SK-N-SH treated with all-trans-retinoic acid at 6 μM for 48 hours (cell line): ENCODE data around the gene PRKG1.

Source experiments
- ARNTL ChIP-seq: fragments of 450-650 bp; formaldehyde crosslinking; IDR thresholded peaks from 2 replicates; pipeline ENCODE4 v1.5.0; 2020; ENCODE audit warnings: low read depth, mild to moderate bottlenecking, moderate library complexity, borderline replicate concordance
- BACH2 ChIP-seq: fragments of 250-450 bp; sonication (Bioruptor Pico); IDR thresholded peaks from 2 replicates; pipeline ENCODE4 v1.9.0; 2021; ENCODE audit warnings: mild to moderate bottlenecking, borderline replicate concordance
- ESRRG ChIP-seq: fragments of 250-450 bp; sonication (Bioruptor Pico); IDR thresholded peaks from 2 replicates; pipeline ENCODE4 v1.6.1; 2021; ENCODE audit warnings: mild to moderate bottlenecking
- ISL1 ChIP-seq: fragments of 250-450 bp; sonication (Bioruptor Pico); IDR thresholded peaks from 2 replicates; pipeline ENCODE4 v2.1.2; 2022; ENCODE audit warnings: mild to moderate bottlenecking, moderate library complexity
- TSHZ2 ChIP-seq: fragments of 250-450 bp; sonication (Bioruptor Pico); IDR thresholded peaks from 2 replicates; pipeline ENCODE4 v1.5.0; 2020; ENCODE audit warnings: mild to moderate bottlenecking, moderate library complexity
- ZNF565 ChIP-seq: fragments of 450-650 bp; formaldehyde crosslinking; conservative IDR thresholded peaks from 2 replicates; pipeline ENCODE4 v1.5.0; 2020; ENCODE audit warnings: low read depth, mild to moderate bottlenecking, moderate library complexity

DNA sequence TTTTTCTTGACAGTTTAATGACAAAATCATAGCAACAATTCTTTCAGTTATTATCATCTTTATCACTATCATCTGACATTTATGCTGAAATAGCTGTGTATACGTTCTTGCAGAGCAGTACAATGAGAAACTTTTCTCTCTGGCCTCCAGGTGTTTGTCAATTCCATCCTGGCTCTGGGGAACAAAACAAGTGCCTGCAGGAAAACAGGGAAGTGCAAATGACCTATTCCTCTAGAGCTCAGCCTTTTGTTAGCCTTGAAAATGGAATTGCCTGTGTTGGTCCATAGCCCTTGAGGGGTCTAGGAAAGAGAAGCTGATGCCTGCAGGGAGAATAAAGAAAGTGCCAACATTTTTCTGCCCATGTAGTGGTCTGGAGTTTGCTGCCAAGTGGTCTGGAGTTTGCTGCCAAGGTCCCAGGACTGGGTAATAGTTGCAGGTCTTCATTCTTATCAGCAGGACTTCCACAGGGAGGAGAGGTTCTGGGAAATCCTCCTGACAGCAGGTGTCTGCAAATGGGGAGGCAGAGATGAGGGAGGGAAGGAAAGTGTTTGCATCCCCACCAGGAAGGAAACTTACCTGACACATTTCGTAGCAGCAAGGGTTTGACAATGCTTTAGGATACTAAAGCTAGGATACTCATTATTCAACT, 635.2 kb downstream of the PRKG1 start:
- TF ChIP-seq ZNF565 (CRISPR knock-in tag) = no peak
- TF ChIP-seq ESRRG (CRISPR knock-in tag) = no peak
- TF ChIP-seq TSHZ2 (CRISPR knock-in tag) = no peak
- no peak for TF ChIP-seq BACH2 (CRISPR knock-in tag)
- TF ChIP-seq ARNTL (CRISPR knock-in tag) = no peak
- TF ChIP-seq ISL1 (CRISPR knock-in tag) = no peak
